ENCODE measurements around the gene TYRO3.

DNA sequence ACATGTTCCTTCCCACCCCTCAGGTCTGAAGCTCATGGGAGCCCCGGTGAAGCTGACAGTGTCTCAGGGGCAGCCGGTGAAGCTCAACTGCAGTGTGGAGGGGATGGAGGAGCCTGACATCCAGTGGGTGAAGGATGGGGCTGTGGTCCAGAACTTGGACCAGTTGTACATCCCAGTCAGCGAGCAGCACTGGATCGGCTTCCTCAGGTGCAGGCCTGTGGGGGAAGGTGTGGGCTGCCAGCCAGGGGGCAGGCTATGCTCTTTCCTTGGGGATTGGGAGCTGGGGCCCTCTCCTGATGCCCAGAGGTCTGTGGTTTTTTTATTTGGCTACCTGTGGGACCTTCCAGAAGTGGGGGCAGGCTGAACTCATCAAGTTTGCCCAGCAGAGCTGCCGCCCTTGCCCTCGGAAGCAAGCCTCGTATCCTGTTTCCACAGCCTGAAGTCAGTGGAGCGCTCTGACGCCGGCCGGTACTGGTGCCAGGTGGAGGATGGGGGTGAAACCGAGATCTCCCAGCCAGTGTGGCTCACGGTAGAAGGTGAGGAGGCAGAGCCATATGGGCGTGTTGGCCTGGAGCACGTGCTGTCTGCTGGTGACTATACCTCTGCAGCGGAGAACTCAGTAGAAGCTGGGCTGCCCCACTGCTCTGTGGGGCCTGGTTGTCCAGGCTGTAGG is 2.2 kb downstream of the TYRO3 start:
- TF ChIP-seq, protein P1, sequence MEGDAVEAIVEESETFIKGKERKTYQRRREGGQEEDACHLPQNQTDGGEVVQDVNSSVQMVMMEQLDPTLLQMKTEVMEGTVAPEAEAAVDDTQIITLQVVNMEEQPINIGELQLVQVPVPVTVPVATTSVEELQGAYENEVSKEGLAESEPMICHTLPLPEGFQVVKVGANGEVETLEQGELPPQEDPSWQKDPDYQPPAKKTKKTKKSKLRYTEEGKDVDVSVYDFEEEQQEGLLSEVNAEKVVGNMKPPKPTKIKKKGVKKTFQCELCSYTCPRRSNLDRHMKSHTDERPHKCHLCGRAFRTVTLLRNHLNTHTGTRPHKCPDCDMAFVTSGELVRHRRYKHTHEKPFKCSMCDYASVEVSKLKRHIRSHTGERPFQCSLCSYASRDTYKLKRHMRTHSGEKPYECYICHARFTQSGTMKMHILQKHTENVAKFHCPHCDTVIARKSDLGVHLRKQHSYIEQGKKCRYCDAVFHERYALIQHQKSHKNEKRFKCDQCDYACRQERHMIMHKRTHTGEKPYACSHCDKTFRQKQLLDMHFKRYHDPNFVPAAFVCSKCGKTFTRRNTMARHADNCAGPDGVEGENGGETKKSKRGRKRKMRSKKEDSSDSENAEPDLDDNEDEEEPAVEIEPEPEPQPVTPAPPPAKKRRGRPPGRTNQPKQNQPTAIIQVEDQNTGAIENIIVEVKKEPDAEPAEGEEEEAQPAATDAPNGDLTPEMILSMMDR (conservative IDR thresholded peaks at IDR 0.05): no peak
- TF ChIP-seq EZH2 (IDR thresholded peaks at IDR 0.05; ENCODE audit: low read depth): no peak
